HCT116 (cell line): ENCODE measurements around the gene NAALADL2. TPM values are rescaled to one million over a fixed set of nuclear protein-coding genes. Genes with fewer than 3 reads are reported as not detected.
A peak's percentile ranks its signal among the peaks of the same experiment; 100 is the strongest.

ENCODE experiments used
- ATAC-seq: fragments of 200-7000 bp; cut with Tn5 transposase; 2 replicates; pipeline ENCODE4 v1.9.1; 2020; ENCODE audit warnings: mild to moderate bottlenecking, moderate library complexity
- BruUV-seq: library from RNA; stranded (reverse); fragments of 400-500 nt; replicated peaks from 2 replicates; lab custom pipeline; 2021; lab: Mats Ljungman, UMichigan
- CTCF ChIA-PET: fragments of 300-600 bp; sonication (Branson Sonifier 250); formaldehyde crosslinking; loops from one replicate; lab custom pipeline; 2021; ENCODE audit warnings: antibody characterized with exemption; lab: Charles Lee
- POLR2A ChIA-PET: fragments of 300-600, 350-600 bp; sonication (Branson Sonifier 250); formaldehyde crosslinking; loops from one replicate; lab custom pipeline; 2021; ENCODE audit warnings: antibody characterized with exemption; lab: Charles Lee
- RAD21 ChIA-PET, 2 experiments: fragments of 300-600 bp; sonication (Branson Sonifier 250); formaldehyde crosslinking; loops; one replicate each; lab custom pipeline; 2023; ENCODE audit warnings: low total read pairs in 2 of 2; ENCODE audit not compliant: uncharacterized antibody in 2 of 2, unreplicated experiment in 2 of 2, low non-redundant PET in 1 of 2; lab: Charles Lee
- DNase-seq: peaks from one replicate; pipeline ENCODE4 v3.0.0-alpha.2; 2010; ENCODE audit warnings: low read depth, low spot score
- H2AFZ ChIP-seq: fragments of 200-600 bp; shearing (Covaris generic), sonication (generic); 2 replicates; pipeline ENCODE4 v1.6.1; 2017; ENCODE audit warnings: low read depth, mixed run types, mixed read lengths, antibody characterized with exemption, low read length; ENCODE audit not compliant: poor library complexity, severe bottlenecking
- H3K27ac ChIP-seq: 2 replicates; pipeline ENCODE4 v1.5.1; 2012; ENCODE audit warnings: low read depth, low read length
- H3K27me3 ChIP-seq: fragments of 200-600 bp; sonication (generic); 2 replicates; pipeline ENCODE4 v1.6.1; 2016; ENCODE audit warnings: mixed run types, low read length, mixed read lengths; ENCODE audit not compliant: insufficient read depth
- H3K36me3 ChIP-seq, 2 experiments: fragments of 200-500 bp in 1 of 2; fragments of 200-600 bp in 1 of 2; sonication (Bioruptor generic) in 1 of 2; sonication (generic) in 1 of 2; 2 replicates each; pipeline versions ENCODE4 v1.5.1 to v1.6.1; 2014 to 2016; ENCODE audit warnings: low read length in 2 of 2, inconsistent platforms in 1 of 2, mixed read lengths in 1 of 2, mixed run types in 1 of 2; ENCODE audit not compliant: insufficient read depth in 2 of 2, control insufficient read depth in 1 of 2
- H3K4me1 ChIP-seq, 2 experiments: fragments of 200-600 bp in 1 of 2; sonication (generic) in 1 of 2; 2 replicates each; pipeline versions ENCODE4 v1.5.1 to v1.6.1; 2012 to 2017; ENCODE audit warnings: low read length in 2 of 2, inconsistent platforms in 1 of 2, mild to moderate bottlenecking in 1 of 2, mixed read lengths in 1 of 2, mixed run types in 1 of 2, moderate library complexity in 1 of 2; ENCODE audit not compliant: insufficient read depth in 2 of 2, control insufficient read depth in 1 of 2
- H3K4me2 ChIP-seq: fragments of 200-600 bp; sonication (generic); 2 replicates; pipeline ENCODE4 v1.6.1; 2017; ENCODE audit warnings: mixed run types, low read length, mixed read lengths
- H3K4me3 ChIP-seq, 2 experiments: fragments of 200-600 bp in 1 of 2; sonication (generic) in 1 of 2; replicated peaks in 1 of 2; 2 replicates each; pipeline ENCODE4 v1.5.1; 2011 to 2016; ENCODE audit warnings: low read length in 2 of 2, control low read depth in 1 of 2, low read depth in 1 of 2, mild to moderate bottlenecking in 1 of 2, mixed read lengths in 1 of 2, mixed run types in 1 of 2
- H3K79me2 ChIP-seq: fragments of 200-600 bp; sonication (generic); 2 replicates; pipeline ENCODE4 v1.6.1; 2017; ENCODE audit warnings: mild to moderate bottlenecking, mixed run types, low read length, moderate library complexity, mixed read lengths; ENCODE audit not compliant: insufficient read depth
- H3K9ac ChIP-seq: fragments of 200-600 bp; sonication (generic); 2 replicates; pipeline ENCODE4 v1.6.1; 2016; ENCODE audit warnings: low read length, mixed read lengths
- H3K9me2 ChIP-seq: fragments of 200-600 bp; sonication (generic), shearing (Covaris generic); 2 replicates; pipeline ENCODE4 v1.6.1; 2017; ENCODE audit warnings: mixed run types, mild to moderate bottlenecking, moderate library complexity; ENCODE audit not compliant: insufficient read depth
- H3K9me3 ChIP-seq, 2 experiments: fragments of 200-500 bp in 1 of 2; fragments of 200-600 bp in 1 of 2; sonication (Bioruptor generic) in 1 of 2; sonication (generic) in 1 of 2; 2 replicates each; pipeline ENCODE4 v1.6.1; 2014 to 2017; ENCODE audit warnings: low read length in 2 of 2, mixed read lengths in 2 of 2, inconsistent platforms in 1 of 2, low read depth in 1 of 2, mild to moderate bottlenecking in 1 of 2, mixed run types in 1 of 2, moderate library complexity in 1 of 2; ENCODE audit not compliant: control insufficient read depth in 1 of 2, insufficient read depth in 1 of 2
- H4K20me1 ChIP-seq: fragments of 200-600 bp; sonication (generic), shearing (Covaris generic); 2 replicates; pipeline ENCODE4 v1.6.1; 2017; ENCODE audit warnings: mixed run types, mild to moderate bottlenecking, moderate library complexity; ENCODE audit not compliant: insufficient read depth
- ATF3 ChIP-seq: IDR thresholded peaks from 2 replicates; pipeline ENCODE4 v1.6.1; 2012
- CEBPB ChIP-seq: IDR thresholded peaks from 2 replicates; pipeline ENCODE4 v1.6.1; 2012; ENCODE audit warnings: low read depth
- CTCF ChIP-seq, 3 experiments: fragments of 200-600 bp in 1 of 3; sonication (generic) in 1 of 3; IDR thresholded peaks in 2 of 3; conservative IDR thresholded peaks in 1 of 3; 2 replicates each; pipeline ENCODE4 v1.5.1; 2012 to 2017; ENCODE audit warnings: low read depth in 2 of 3, low read length in 2 of 3, antibody characterized with exemption in 1 of 3, borderline replicate concordance in 1 of 3, control low read depth in 1 of 3, mild to moderate bottlenecking in 1 of 3, mixed read lengths in 1 of 3, mixed run types in 1 of 3, moderate library complexity in 1 of 3; ENCODE audit not compliant: insufficient read depth in 1 of 3
- EGR1 ChIP-seq: IDR thresholded peaks from 2 replicates; pipeline ENCODE4 v1.6.1; 2012; ENCODE audit warnings: low read depth
- ELF1 ChIP-seq: IDR thresholded peaks from 2 replicates; pipeline ENCODE4 v1.6.1; 2012; ENCODE audit warnings: low read depth, borderline replicate concordance
- EZH2phosphoT487 ChIP-seq: fragments of 200-600 bp; IDR thresholded peaks from 2 replicates; pipeline ENCODE4 v1.6.1; 2018; ENCODE audit warnings: antibody characterized with exemption, borderline replicate concordance
- JUND ChIP-seq: IDR thresholded peaks from 2 replicates; pipeline ENCODE4 v1.6.1; 2012
- MAX ChIP-seq: IDR thresholded peaks from 2 replicates; pipeline ENCODE4 v1.6.1; 2012
- POLR2A ChIP-seq: IDR thresholded peaks from 2 replicates; pipeline ENCODE4 v1.7.0; 2011; ENCODE audit warnings: borderline replicate concordance; ENCODE audit not compliant: insufficient read depth, insufficient read length; ENCODE audit errors: extremely low read depth
- POLR2AphosphoS5 ChIP-seq: IDR thresholded peaks from 2 replicates; pipeline ENCODE4 v1.6.1; 2011; ENCODE audit warnings: mild to moderate bottlenecking, low read depth, low read length, moderate library complexity
- RAD21 ChIP-seq: IDR thresholded peaks from 2 replicates; pipeline ENCODE4 v1.6.1; 2012; ENCODE audit warnings: low read depth, mild to moderate bottlenecking
- REST ChIP-seq: IDR thresholded peaks from 2 replicates; pipeline ENCODE4 v1.6.1; 2012; ENCODE audit warnings: low read depth
- SIN3A ChIP-seq: IDR thresholded peaks from 2 replicates; pipeline ENCODE4 v1.6.1; 2012; ENCODE audit warnings: low read depth
- SP1 ChIP-seq: IDR thresholded peaks from 2 replicates; pipeline ENCODE4 v1.6.1; 2012; ENCODE audit warnings: low read depth
- SRF ChIP-seq: IDR thresholded peaks from 2 replicates; pipeline ENCODE4 v1.6.1; 2012; ENCODE audit warnings: low read depth
- TCF7L2 ChIP-seq: IDR thresholded peaks from 2 replicates; pipeline ENCODE4 v1.7.0; 2011; ENCODE audit warnings: borderline replicate concordance, inconsistent platforms; ENCODE audit not compliant: insufficient read depth, insufficient read length; ENCODE audit errors: extremely low read depth
- YY1 ChIP-seq: IDR thresholded peaks from 2 replicates; pipeline ENCODE4 v1.6.1; 2011; ENCODE audit warnings: low read length, low read depth, moderate library complexity, mild to moderate bottlenecking; ENCODE audit not compliant: insufficient replicate concordance; ENCODE audit errors: extremely low read depth
- ZFX ChIP-seq: fragments of 450-650 bp; IDR thresholded peaks from 2 replicates; pipeline ENCODE4 v1.6.1; 2017
- ZNF274 ChIP-seq: fragments of 200-500 bp; sonication (Bioruptor generic); IDR thresholded peaks from 2 replicates; pipeline ENCODE4 v1.6.1; 2014; ENCODE audit warnings: mild to moderate bottlenecking, low read depth, low read length, inconsistent platforms
- intact Hi-C: fragments of 100-400 bp; cut with micrococcal nuclease; formaldehyde crosslinking; loops from 2 replicates; pipeline ENCODE4 v1.10.0; 2022
- total RNA-seq: library from RNA; stranded (reverse); gene quantifications from one replicate; pipeline ENCODE4 v1.2.1, GENCODE V29; 2021; ENCODE audit not compliant: unreplicated experiment

The NAALADL2 gene
- total RNA-seq, 1 experiment from 2014 or later, result 2.9 TPM

- CTCF ChIA-PET, result no interaction called here
- ATAC-seq, result no peak
These were observed 933.1 kb downstream of the NAALADL2 start for GRCh38 chr3:175792245-175792644.

More at GRCh38 chr3:175792245-175792644, 933.1 kb downstream of the NAALADL2 start:
- TF ChIP-seq SIN3A (no peak), YY1 (no peak), TCF7L2 (no peak), ATF3 (no peak), POLR2A (no peak), EZH2phosphoT487 (no peak), ZFX (no peak), RAD21 (no peak), ELF1 (no peak), ZNF274 (no peak), SP1 (no peak), REST (no peak), POLR2AphosphoS5 (no peak), CEBPB (no peak), SRF (no peak), MAX (no peak), CTCF (IDR thresholded peaks at IDR 0.05 in 2 of 3, conservative IDR thresholded peaks at IDR 0.05 in 1 of 3; ENCODE audit: borderline replicate concordance in 1 of 3, insufficient read depth in 1 of 3, low read depth in 2 of 3, low read length in 2 of 3) (no peak), JUND (no peak), EGR1 (no peak)
- H3K4me1 ChIP-seq, result no peaks in the 10 kb centered on the region
- no peak overlapping the region for H3K9ac ChIP-seq
- no peak overlapping the region for H3K27ac ChIP-seq
- no peaks in the 10 kb centered on the region for H3K9me2 ChIP-seq
- BruUV-seq, result no TSS peak
- no peak for DNase-seq
- POLR2A ChIA-PET, result no interaction called here
- H4K20me1 ChIP-seq, result no peaks in the 10 kb centered on the region
- intact Hi-C loops, result no loop called here
- RAD21 ChIA-PET, result no interaction called here
- no peaks in the 10 kb centered on the region for H3K79me2 ChIP-seq
- no peaks in the 10 kb centered on the region for H3K9me3 ChIP-seq
- H3K4me2 ChIP-seq, result no peak overlapping the region
- H3K4me3 ChIP-seq, result no peak overlapping the region
- H3K27me3 ChIP-seq, result no peaks in the 10 kb centered on the region
- no peaks in the 10 kb centered on the region for H3K36me3 ChIP-seq
- H2AFZ ChIP-seq, result peak overlapping the region; percentile 35
